Right cardiac atrium (tissue), 5 donors: ENCODE measurements around the gene HBE1. TPM values are rescaled to one million over a fixed set of nuclear protein-coding genes. Genes with fewer than 3 reads are reported as not detected.
"Not testable (repeated sequence)": the region's sequence is repeated elsewhere in the genome, so short reads cannot be mapped to it uniquely, and the experiment has no call there.

Experiments
- ATAC-seq, 2 donors: fragments of 200-7000 bp; cut with Tn5 transposase; one replicate each; pipeline versions ENCODE4 v1.8.0 to v1.9.1; 2020; ENCODE audit warnings: moderate library complexity in 2 of 2, mild to moderate bottlenecking in 1 of 2
- DNase-seq, 3 donors: peaks; one replicate each; pipeline ENCODE4 v3.0.0-alpha.2; 2020
- H3K27ac ChIP-seq: one replicate; pipeline ENCODE4 v1.5.1; 2013; ENCODE audit warnings: mild to moderate bottlenecking, low read length, control low read depth, moderate library complexity
- H3K27me3 ChIP-seq: one replicate; pipeline ENCODE4 v1.6.1; 2013; ENCODE audit not compliant: control insufficient read depth, insufficient read depth
- H3K4me1 ChIP-seq: one replicate; pipeline ENCODE4 v1.6.1; 2013; ENCODE audit warnings: low read length; ENCODE audit not compliant: control insufficient read depth, insufficient read depth
- H3K4me3 ChIP-seq: one replicate; pipeline ENCODE4 v1.5.1; 2013; ENCODE audit warnings: low read length, control low read depth
- H3K9me3 ChIP-seq: one replicate; pipeline ENCODE4 v1.6.1; 2013; ENCODE audit warnings: low read length; ENCODE audit not compliant: control insufficient read depth
- WGBS: extraction: QIAGEN DNeasy Blood & Tissue Kit; methylation state at CpG from one replicate; pipeline ENCODE4 v1.1.7; 2013; 5-methylcytosine and 5-hydroxymethylcytosine counted together
- intact Hi-C, 4 donors: fragments of 100-400 bp; cut with DNase I; formaldehyde crosslinking; loops; one replicate each; pipeline versions ENCODE4 v1.11.0 to v1.14.0; 2022 to 2023
- polyA plus RNA-seq: library from polyadenylated mRNA; stranded (reverse); fragments of 200-250 nt; gene quantifications from one replicate; pipeline ENCODE4 v1.2.3, GENCODE V29; 2013
- total RNA-seq, 4 donors: library from RNA; stranded (reverse); fragmentation: NEBNext Ultra II Directional; extraction: Animal tissue kit (Norgen Biotek cat#: 25700); gene quantifications; one replicate each; pipeline ENCODE4 v1.2.1, GENCODE V29; 2021
- donor health status: healthy with polysubstance abuse.
- donor health status: DM: no; HTN: yes; CAD: no.
- donor health status: DM: no; HTN: no; CAD: no.
- donor health status: DM: no; HTN: yes; CAD: no; lungs with severe emphysema.
- donor health status: DM: yes; HTN: yes; CAD: no.

The HBE1 gene
- total and polyA plus RNA-seq, 5 donors: 0.11 TPM; not detected in 4

DNA sequence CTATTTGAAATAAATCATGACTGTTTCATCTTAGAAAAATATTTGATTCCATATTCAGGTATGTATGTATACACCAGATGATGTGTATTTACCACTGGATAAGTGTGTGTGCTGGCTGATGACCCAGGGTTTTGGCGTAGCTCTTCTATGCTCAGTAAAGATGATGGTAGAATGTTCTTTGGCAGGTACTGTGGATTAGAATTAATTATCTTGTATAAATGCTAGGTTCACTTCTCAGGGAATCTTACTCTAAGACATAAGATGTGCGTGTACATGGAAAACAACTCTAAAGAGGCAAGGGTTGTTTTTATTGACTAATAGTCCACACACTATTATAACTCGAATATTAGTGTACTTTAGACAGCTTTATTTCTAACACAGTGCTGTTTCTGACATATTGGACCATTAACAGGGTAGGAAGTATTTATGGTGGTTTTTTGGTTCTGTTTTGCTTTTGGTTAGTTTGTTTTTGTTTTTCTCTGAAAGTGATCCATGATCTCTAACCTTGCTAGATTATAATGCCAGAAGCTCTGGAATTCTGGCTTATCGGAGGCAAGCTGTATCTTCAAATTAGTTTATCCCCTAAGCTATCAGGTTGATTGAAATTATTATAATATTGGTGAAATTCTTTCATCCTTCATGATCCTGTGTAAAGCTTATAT is 19.1 kb downstream of the HBE1 start:
- Histone ChIP-seq H3K9me3 (no peaks in the 10 kb centered on the region), H3K27me3 (no peaks in the 10 kb centered on the region), H3K4me3 (no peak overlapping the region), H3K27ac (no peak overlapping the region), H3K4me1 (no peaks in the 10 kb centered on the region)
- no peak for ATAC-seq
- 84% methylated on average over 4 of the region's 4 CpGs for WGBS
- intact Hi-C loops: no loop called here
- DNase-seq: no peak

DNA sequence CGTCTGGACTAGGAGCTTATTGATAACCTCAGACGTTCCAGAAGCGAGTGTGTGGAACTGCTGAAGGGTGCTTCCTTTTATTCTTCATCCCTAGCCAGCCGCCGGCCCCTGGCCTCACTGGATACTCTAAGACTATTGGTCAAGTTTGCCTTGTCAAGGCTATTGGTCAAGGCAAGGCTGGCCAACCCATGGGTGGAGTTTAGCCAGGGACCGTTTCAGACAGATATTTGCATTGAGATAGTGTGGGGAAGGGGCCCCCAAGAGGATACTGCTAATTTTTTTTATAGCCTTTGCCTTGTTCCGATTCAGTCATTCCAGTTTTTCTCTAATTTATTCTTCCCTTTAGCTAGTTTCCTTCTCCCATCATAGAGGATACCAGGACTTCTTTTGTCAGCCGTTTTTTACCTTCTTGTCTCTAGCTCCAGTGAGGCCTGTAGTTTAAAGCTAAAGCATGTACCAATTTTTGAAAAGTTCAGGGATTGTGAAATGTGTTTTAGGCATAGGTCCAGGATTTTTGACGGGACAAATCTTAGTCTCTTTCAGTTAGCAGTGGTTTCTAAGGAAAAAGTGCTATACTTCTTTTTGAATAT is 19.8 kb downstream of the HBE1 start, which contains the start of gene HBG1:
HBG1 (minus strand) TSS at position 51 of the 590 bp plus-strand sequence. CDS start 53 bp downstream, outside the sequence.
- intact Hi-C loops, H3K9me3 ChIP-seq, H3K27ac ChIP-seq, ATAC-seq, H3K27me3 ChIP-seq, H3K4me1 ChIP-seq, DNase-seq, H3K4me3 ChIP-seq: not testable (repeated sequence)
- WGBS: 56% methylated on average over 3 of the region's 9 CpGs

GRCh38 chr11:5248498-5248897 is 21.2 kb downstream of the HBE1 start:
- ATAC-seq, H3K27ac ChIP-seq, H3K9me3 ChIP-seq, intact Hi-C loops, H3K27me3 ChIP-seq, DNase-seq, H3K4me3 ChIP-seq, H3K4me1 ChIP-seq: not testable (repeated sequence)
- 24% methylated on average over 7 of the region's 7 CpGs for WGBS

GRCh38 chr11:5247472-5248192 is 22.1 kb downstream of the HBE1 start:
- ATAC-seq (no peak), DNase-seq (no peak)
- WGBS: 76% methylated on average over 3 of the region's 3 CpGs
- intact Hi-C loops: no loop called here
- Histone ChIP-seq H3K9me3 (no peaks in the 10 kb centered on the region), H3K27ac (no peak overlapping the region), H3K27me3 (no peaks in the 10 kb centered on the region), H3K4me3 (no peak overlapping the region), H3K4me1 (no peaks in the 10 kb centered on the region)

- WGBS: 67% methylated on average over 6 of the region's 6 CpGs
- no peak overlapping the region for H3K27ac ChIP-seq
- intact Hi-C loops: no loop called here
Measured at GRCh38 chr11:5246772-5247471, 22.8 kb downstream of the HBE1 start.

GRCh38 chr11:5245155-5245554 is 24.6 kb downstream of the HBE1 start:
- 78% methylated on average over 2 of the region's 2 CpGs for WGBS
- Histone ChIP-seq H3K4me3 (no peak overlapping the region), H3K4me1 (no peaks in the 10 kb centered on the region), H3K9me3 (no peaks in the 10 kb centered on the region), H3K27me3 (no peaks in the 10 kb centered on the region), H3K27ac (no peak overlapping the region)
- intact Hi-C loops: no loop called here
- ATAC-seq (no peak), DNase-seq (no peak)

More at GRCh38 chr11:5246772-5247471, 22.8 kb downstream of the HBE1 start:
- H3K9me3 ChIP-seq: no peaks in the 10 kb centered on the region
- ATAC-seq: no peak
- DNase-seq: no peak
- no peak overlapping the region for H3K4me3 ChIP-seq
- H3K4me1 ChIP-seq: no peaks in the 10 kb centered on the region
- no peaks in the 10 kb centered on the region for H3K27me3 ChIP-seq

DNA sequence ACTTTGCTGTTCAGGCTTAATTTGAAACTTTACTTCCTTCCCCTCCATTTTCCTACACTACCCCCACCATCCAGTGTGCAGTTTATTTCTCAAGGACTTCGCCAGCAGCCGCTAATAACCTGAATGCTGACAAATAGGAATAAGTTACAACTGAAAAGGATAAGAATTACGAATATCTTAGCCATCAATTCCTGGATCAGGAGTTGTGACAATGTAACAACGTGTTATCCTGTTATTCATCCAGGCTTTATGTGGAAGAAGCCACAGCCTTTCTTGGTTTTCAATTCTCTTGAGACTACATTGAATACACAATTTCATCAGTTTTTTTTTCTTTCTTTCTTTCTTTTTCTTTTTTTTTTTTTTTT is 25.9 kb downstream of the HBE1 start:
- H3K4me1 ChIP-seq: no peaks in the 10 kb centered on the region
- WGBS: 81% methylated on average over 4 of the region's 4 CpGs
- no peak for DNase-seq
- H3K27me3 ChIP-seq: no peaks in the 10 kb centered on the region
- H3K27ac ChIP-seq: no peak overlapping the region
- no peaks in the 10 kb centered on the region for H3K9me3 ChIP-seq
- ATAC-seq: no peak
- intact Hi-C loops: no loop called here
- no peak overlapping the region for H3K4me3 ChIP-seq

- no peak overlapping the region for H3K4me3 ChIP-seq
- ATAC-seq (no peak), DNase-seq (no peak)
- H3K27ac ChIP-seq: no peak overlapping the region
- intact Hi-C loops: no loop called here
- H3K9me3 ChIP-seq: no peaks in the 10 kb centered on the region
- no peaks in the 10 kb centered on the region for H3K27me3 ChIP-seq
- WGBS: 71% methylated on average over 7 of the region's 7 CpGs
- no peaks in the 10 kb centered on the region for H3K4me1 ChIP-seq
Measured at GRCh38 chr11:5242933-5243815, 26.6 kb downstream of the HBE1 start.

DNA sequence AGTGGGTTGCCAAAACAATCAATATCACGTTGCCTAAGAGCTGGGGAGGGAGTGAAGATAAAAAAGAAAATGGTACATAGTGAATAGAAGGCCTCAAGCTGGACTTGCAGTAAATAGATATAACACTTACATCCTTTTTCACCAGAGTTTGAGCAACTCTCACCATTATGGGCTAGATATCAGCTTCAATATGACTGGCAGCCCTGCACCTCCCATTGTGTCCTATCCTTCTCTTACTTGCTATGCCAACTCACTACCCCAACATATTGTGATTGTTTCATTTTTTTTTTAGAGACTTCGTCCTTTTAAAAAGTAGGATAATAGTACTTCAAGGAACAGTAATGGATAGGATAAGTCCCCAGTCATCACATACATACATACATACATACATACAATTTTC is 27.5 kb downstream of the HBE1 start:
- intact Hi-C loops: no loop called here
- WGBS: 53% methylated on average over 2 of the region's 2 CpGs

GRCh38 chr11:5241458-5241857 is 28.3 kb downstream of the HBE1 start:
- ATAC-seq: no peak

More for the DNA sequence above, 27.5 kb downstream of the HBE1 start:
- no peak for DNase-seq
- ATAC-seq: no peak
- Histone ChIP-seq H3K27me3 (no peaks in the 10 kb centered on the region), H3K4me3 (no peak overlapping the region), H3K4me1 (no peaks in the 10 kb centered on the region), H3K27ac (no peak overlapping the region), H3K9me3 (no peaks in the 10 kb centered on the region)

More at GRCh38 chr11:5241458-5241857, 28.3 kb downstream of the HBE1 start:
- Histone ChIP-seq H3K9me3 (no peaks in the 10 kb centered on the region), H3K4me3 (no peak overlapping the region), H3K27me3 (no peaks in the 10 kb centered on the region), H3K4me1 (no peaks in the 10 kb centered on the region), H3K27ac (no peak overlapping the region)
- no peak for DNase-seq
- intact Hi-C loops: no loop called here
- 58% methylated on average over 3 of the region's 3 CpGs for WGBS
